SK-N-MC (cell line): ENCODE results near the gene MCRS1.

ENCODE experiments used
- EZH2 ChIP-seq: fragments of 200-600 bp; sonication (generic); IDR thresholded peaks from one replicate; pipeline ENCODE4 v1.6.1; 2017; ENCODE audit warnings: antibody characterized with exemption
- POLR2AphosphoS5 ChIP-seq: IDR thresholded peaks from 2 replicates; pipeline ENCODE4 v1.6.1; 2012; ENCODE audit warnings: mild to moderate bottlenecking, low read depth, low read length, borderline replicate concordance

- TF ChIP-seq EZH2: no peak
- TF ChIP-seq POLR2AphosphoS5: no peak
Measured at GRCh38 chr12:49541911-49542505, 25.9 kb downstream of the MCRS1 start.
